Fibroblast of villous mesenchyme (primary cell): ENCODE data around the gene TBX10. TPM values are rescaled to one million over a fixed set of nuclear protein-coding genes. Genes with fewer than 3 reads are reported as not detected.

Experiments used
- DNase-seq: peaks from one replicate; pipeline ENCODE4 v3.0.0-alpha.2; 2010; ENCODE audit warnings: low read depth
- H3K4me3 ChIP-seq: 2 replicates; pipeline ENCODE4 v1.5.1; 2011; ENCODE audit warnings: low read depth, mild to moderate bottlenecking, low read length
- total RNA-seq: library from RNA; depleted of rRNA; stranded (reverse); fragments of >200 nt; gene quantifications from 2 replicates; pipeline ENCODE4 v1.2.3, GENCODE V29; 2012
- TF ChIP-seq, protein P1 (sequence below): IDR thresholded peaks from 2 replicates; pipeline ENCODE4 v1.5.1; 2012; ENCODE audit warnings: low read depth, mild to moderate bottlenecking, low read length; ENCODE audit not compliant: insufficient read depth

The TBX10 gene
- total RNA-seq, 1 donor = not detected

DNA sequence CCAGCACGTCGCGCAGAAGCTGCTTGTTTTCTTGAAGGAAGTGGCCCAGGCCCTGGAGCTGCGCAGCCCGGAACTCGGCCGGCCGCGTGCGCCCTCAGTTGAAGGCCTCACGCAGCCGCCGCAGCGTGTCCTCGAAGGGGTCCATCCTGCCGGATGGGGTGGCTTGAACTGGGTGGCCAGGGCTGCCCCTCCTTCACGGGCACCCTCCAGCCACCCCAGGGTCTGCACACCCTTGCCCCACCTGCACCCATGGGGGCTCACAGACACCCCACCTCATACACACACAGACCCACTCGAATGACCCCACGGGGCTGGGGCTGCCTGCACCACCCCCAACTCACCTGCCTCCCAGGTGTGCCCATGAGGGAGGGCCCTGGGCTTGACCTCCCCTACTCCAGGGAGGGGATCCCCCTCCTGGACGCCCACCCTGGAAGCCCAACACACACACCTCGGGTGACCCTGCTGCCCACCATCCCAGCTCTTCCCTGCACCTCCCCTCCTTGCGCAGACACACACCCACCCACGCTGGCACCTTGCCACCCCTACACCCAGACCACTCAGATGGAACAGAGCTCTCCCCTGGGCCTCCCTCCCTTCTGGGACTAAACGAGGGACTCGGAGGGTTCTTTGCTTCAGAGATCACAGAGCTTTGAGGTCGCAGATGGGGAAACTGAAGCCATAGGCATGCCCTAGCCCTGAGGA lies 28.1 kb upstream of the TBX10 start:
- TF ChIP-seq, protein P1, sequence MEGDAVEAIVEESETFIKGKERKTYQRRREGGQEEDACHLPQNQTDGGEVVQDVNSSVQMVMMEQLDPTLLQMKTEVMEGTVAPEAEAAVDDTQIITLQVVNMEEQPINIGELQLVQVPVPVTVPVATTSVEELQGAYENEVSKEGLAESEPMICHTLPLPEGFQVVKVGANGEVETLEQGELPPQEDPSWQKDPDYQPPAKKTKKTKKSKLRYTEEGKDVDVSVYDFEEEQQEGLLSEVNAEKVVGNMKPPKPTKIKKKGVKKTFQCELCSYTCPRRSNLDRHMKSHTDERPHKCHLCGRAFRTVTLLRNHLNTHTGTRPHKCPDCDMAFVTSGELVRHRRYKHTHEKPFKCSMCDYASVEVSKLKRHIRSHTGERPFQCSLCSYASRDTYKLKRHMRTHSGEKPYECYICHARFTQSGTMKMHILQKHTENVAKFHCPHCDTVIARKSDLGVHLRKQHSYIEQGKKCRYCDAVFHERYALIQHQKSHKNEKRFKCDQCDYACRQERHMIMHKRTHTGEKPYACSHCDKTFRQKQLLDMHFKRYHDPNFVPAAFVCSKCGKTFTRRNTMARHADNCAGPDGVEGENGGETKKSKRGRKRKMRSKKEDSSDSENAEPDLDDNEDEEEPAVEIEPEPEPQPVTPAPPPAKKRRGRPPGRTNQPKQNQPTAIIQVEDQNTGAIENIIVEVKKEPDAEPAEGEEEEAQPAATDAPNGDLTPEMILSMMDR = no peak
- H3K4me3 ChIP-seq = no peak overlapping the region
- no peak for DNase-seq

DNA sequence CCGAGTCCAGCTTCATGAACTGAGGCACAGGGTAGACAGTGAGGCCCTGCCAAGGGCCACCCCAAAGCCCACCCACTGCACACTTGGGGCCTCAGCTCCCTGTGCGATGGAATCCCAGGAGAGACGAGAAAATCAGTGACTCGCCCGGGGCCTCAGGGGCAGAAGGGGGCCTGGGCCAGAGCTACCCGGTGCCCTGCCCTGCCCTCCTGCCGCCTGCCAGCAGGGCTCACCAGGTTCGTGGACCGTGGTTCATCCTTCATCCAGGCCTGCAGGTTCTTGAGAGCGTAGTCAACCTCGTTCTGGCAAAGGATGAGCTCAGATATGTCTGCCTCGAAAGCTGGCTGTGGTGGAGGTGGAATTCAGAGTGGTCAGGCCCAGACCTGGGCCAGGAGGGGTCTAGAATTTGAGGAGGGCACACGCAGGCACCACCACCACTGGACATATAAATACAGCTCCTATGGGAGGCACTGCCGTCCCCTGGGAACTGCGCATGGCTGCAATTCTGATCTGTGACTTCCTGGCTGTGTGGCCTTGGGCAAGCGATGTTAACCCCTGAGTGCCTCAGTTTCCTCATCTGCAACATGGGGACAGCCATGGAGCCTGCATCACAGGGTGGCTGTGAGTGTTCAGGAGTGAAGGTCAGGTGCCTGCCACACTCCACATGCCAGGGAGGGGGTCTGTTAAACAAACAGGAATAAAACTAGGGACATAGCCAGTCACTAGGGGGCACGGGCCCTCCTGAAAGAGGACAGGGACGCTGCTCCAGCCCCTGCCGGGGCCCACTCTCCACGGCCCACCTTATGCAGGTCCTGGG lies 27.3 kb upstream of the TBX10 start:
- TF ChIP-seq, protein P1 = no peak
- no peak for DNase-seq
- H3K4me3 ChIP-seq = no peak overlapping the region

DNA sequence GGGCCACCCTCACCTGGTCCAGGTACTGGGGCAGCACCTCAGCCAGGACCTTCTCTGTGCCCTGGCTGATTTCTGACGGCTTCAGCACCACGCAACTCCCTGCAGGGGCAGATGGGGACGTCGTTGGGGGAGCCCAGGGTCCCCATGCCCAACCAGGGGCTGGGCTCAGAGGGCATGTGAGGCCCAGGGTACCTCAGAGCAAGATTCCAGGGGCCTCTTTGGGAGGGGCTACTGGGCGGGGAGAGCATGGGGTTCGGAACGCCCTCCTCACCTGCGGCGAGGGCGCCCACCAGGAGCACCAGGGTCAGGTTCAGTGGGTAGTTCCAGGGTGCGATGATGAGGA lies 26.7 kb upstream of the TBX10 start:
- DNase-seq = no peak
- no peak overlapping the region for H3K4me3 ChIP-seq
- TF ChIP-seq, protein P1 = no peak

DNA sequence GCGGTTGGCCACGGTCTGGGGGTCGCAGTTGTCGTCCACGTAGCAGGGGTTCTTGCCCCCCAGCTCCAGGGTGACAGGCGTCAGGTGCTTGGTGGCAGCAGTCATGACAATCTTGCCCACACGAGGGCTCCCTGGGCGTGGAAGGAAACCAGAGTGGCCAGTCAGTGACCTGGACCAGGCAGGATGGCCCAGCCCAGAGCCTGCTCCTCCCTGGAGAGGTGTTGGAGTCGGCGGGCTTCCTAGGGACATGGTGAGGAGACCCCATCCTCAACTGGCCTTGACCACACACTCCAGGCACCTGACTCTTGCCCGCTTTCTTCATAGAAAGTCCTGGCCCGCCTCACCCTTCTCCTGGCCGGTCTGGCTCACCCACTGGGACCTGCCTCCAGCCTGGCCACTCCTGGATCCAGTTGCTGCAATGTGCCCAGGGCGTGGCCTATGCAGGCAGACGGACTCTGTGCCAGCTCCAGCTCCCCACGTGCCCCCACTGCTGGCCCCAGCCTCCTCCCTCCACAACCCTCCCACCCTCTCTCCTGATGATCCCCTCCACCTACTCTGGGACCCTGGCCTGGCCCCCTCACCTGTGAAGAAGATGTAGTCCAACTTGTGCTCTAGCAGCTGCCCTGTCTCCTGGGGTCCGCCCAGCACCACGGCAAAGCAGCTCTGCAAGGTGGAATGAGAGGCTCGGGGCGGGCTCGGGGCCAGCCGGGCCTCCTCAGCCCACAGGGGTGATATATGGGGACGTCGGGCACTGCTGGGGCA lies 26.2 kb upstream of the TBX10 start:
- no peak overlapping the region for H3K4me3 ChIP-seq
- TF ChIP-seq, protein P1 = no peak
- no peak for DNase-seq

DNA sequence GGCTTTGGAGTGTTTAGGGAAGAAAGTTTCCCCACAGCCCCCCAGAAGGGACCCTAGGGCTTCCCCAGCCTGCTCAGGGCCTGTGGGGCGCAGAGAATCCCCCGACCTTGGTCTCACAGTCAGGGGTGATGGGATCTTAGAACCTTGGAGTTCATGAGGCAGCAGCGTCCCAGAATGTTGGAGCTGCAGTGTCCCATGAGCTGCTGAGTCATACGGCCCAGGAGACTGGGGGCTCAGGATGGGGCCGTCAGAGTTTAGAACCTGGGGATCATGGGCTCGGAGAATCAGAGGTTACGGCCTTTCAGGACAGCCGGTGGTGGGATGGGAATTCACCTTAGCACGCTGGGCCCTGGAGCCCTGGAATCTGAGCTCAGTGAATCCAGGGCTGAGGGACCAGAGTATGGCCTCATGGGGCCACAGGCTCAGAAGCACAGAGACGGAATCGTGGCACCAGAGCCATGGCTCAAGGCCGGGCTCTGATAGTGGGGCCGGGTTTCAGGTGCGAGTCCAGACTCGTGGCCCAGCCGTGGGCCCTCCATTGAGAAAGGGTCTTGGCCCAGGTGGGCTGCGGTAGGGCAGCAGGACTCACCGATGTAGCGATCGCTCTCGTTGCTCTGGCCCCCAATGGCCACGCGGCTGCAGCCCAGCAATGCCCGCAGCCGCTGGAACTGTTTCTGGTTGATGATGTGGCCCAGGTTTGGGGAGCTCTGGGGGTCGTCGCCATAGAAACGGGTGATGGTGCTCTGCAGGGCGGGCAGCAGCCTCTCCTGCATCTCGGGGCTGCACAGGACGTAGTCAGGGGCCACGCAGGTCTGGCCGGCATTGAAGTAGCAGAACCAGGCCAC lies 25.4 kb upstream of the TBX10 start:
- TF ChIP-seq, protein P1 = no peak
- no peak for DNase-seq
- H3K4me3 ChIP-seq = no peak overlapping the region

DNA sequence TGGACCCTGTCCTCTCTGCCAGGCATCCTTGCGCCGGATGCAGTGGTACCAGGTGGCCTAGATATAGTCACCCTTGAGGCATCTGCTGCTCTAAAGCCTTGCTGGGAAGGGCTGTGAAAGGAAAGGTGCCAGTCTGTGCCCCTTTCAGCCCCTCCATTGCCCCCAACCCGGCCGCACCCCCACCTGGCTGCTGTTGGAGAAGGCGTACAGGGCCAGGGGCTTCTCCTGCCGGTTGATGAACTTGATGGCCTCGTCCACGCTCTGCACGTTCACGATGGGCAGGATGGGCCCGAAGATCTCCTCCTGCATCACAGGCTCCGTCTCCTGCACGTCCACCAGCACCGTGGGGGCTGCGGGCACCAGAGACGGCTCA lies 24.6 kb upstream of the TBX10 start:
- H3K4me3 ChIP-seq = no peak overlapping the region
- DNase-seq = no peak
- TF ChIP-seq, protein P1 = no peak
